PFSK-1 (cell line): ENCODE results near the gene BAK1.

ENCODE experiments used
- POLR2AphosphoS5 ChIP-seq: IDR thresholded peaks from 2 replicates; pipeline ENCODE4 v1.6.1; 2012; ENCODE audit warnings: low read depth, mild to moderate bottlenecking, control low read depth, low read length, moderate library complexity
- REST ChIP-seq, 2 experiments: IDR thresholded peaks; 2 replicates each; pipeline versions ENCODE4 v1.6.1 to v1.8.0; 2011 to 2012; ENCODE audit warnings: low read depth in 2 of 2, low read length in 2 of 2, control low read depth in 1 of 2, inconsistent platforms in 1 of 2, mild to moderate bottlenecking in 1 of 2, moderate library complexity in 1 of 2; ENCODE audit not compliant: insufficient read depth in 1 of 2
- SIN3A ChIP-seq: IDR thresholded peaks from 2 replicates; pipeline ENCODE4 v1.6.1; 2012; ENCODE audit warnings: mild to moderate bottlenecking, low read length, moderate library complexity, borderline replicate concordance; ENCODE audit not compliant: insufficient read depth
- TAF1 ChIP-seq: IDR thresholded peaks from 2 replicates; pipeline ENCODE4 v1.6.1; 2012; ENCODE audit warnings: low read length, control low read depth, borderline replicate concordance; ENCODE audit not compliant: insufficient read depth

GRCh38 chr6:33534702-33535101 lies 45.4 kb downstream of the BAK1 start:
- TF ChIP-seq POLR2AphosphoS5 (no peak), REST (IDR thresholded peaks at IDR 0.05; ENCODE audit: insufficient read depth in 1 of 2, low read depth in 2 of 2, low read length in 2 of 2) (no peak), TAF1 (no peak), SIN3A (no peak)
